Breast epithelium (tissue), 3 donors: Measurements from ENCODE around the gene PCDHB12.

Experiments
- POLR2A ChIP-seq: fragments of 450-650 bp; IDR thresholded peaks from one replicate; pipeline ENCODE4 v1.6.1; 2016; ENCODE audit warnings: antibody characterized with exemption, mild to moderate bottlenecking, moderate library complexity
- TF ChIP-seq, protein P1 (sequence below), 3 donors: fragments of 450-650 bp; IDR thresholded peaks; one replicate each; pipeline ENCODE4 v1.5.1; 2016 to 2017; ENCODE audit warnings: antibody characterized with exemption in 3 of 3, mild to moderate bottlenecking in 3 of 3, moderate library complexity in 3 of 3

DNA sequence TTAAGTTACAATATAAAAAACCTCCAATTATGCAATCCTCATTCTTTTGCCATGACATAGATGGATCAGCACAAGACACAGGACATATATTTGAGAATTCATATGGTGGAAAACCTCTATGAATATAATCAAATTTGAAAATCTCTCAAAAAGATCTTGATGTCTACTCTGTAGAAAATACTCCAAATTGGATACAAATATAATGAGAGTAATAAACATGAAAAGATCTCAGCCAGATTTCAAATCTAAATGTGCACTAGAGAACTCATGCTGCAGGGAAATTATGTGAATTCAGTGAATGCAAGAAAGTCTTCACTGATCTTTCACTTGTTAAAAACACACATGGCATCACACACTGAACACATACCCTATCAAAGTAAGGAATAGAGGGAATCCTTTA, 50.4 kb downstream of the PCDHB12 start:
- TF ChIP-seq POLR2A: no peak
- TF ChIP-seq, protein P1, sequence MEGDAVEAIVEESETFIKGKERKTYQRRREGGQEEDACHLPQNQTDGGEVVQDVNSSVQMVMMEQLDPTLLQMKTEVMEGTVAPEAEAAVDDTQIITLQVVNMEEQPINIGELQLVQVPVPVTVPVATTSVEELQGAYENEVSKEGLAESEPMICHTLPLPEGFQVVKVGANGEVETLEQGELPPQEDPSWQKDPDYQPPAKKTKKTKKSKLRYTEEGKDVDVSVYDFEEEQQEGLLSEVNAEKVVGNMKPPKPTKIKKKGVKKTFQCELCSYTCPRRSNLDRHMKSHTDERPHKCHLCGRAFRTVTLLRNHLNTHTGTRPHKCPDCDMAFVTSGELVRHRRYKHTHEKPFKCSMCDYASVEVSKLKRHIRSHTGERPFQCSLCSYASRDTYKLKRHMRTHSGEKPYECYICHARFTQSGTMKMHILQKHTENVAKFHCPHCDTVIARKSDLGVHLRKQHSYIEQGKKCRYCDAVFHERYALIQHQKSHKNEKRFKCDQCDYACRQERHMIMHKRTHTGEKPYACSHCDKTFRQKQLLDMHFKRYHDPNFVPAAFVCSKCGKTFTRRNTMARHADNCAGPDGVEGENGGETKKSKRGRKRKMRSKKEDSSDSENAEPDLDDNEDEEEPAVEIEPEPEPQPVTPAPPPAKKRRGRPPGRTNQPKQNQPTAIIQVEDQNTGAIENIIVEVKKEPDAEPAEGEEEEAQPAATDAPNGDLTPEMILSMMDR (IDR thresholded peaks at IDR 0.05): no peak
